Raji (cell line): ENCODE measurements around the gene GCHFR.

Experiments used
- POLR2A ChIP-seq: IDR thresholded peaks from 2 replicates; pipeline ENCODE4 v1.6.1; 2011; ENCODE audit warnings: low read depth, low read length, control low read depth; ENCODE audit not compliant: insufficient read depth

GCHFR gene

GRCh38 chr15:40767838-40768500, 4.1 kb downstream of the GCHFR start:
- no peak for TF ChIP-seq POLR2A

- TF ChIP-seq POLR2A, result no peak
These were observed 4.8 kb downstream of the GCHFR start for GRCh38 chr15:40768521-40769273.

GRCh38 chr15:40769274-40770146, 5.6 kb downstream of the GCHFR start, which contains the start of gene C15orf62:
Gene C15orf62 (plus strand): TSS chr15:40769980. CDS start chr15:40770496, 516 bp downstream.
- no peak for TF ChIP-seq POLR2A

- TF ChIP-seq POLR2A, result no peak
These were observed 6.4 kb downstream of the GCHFR start for GRCh38 chr15:40770147-40770721.

- TF ChIP-seq POLR2A, result no peak
These were observed 7.4 kb downstream of the GCHFR start for GRCh38 chr15:40771242-40771641.

- no peak for TF ChIP-seq POLR2A
These were observed 8.1 kb downstream of the GCHFR start for GRCh38 chr15:40772014-40772413.

- TF ChIP-seq POLR2A, result no peak
These were observed 9.6 kb downstream of the GCHFR start for GRCh38 chr15:40773496-40773895.

GRCh38 chr15:40773902-40774301, 10.0 kb downstream of the GCHFR start:
- TF ChIP-seq POLR2A, result no peak

GRCh38 chr15:40775007-40775406, 11.1 kb downstream of the GCHFR start:
- TF ChIP-seq POLR2A, result no peak

GRCh38 chr15:40775740-40776536, 12.1 kb downstream of the GCHFR start:
- no peak for TF ChIP-seq POLR2A

- TF ChIP-seq POLR2A, result no peak
These were observed 12.8 kb downstream of the GCHFR start for GRCh38 chr15:40776537-40777141.

- TF ChIP-seq POLR2A, result 0 out of 2 replicates have a peak, but pooled peaks have one; percentile 18
These were observed 18.9 kb downstream of the GCHFR start for GRCh38 chr15:40782609-40783227.

- TF ChIP-seq POLR2A, result no peak
These were observed 21.3 kb downstream of the GCHFR start for GRCh38 chr15:40785164-40785563.

GRCh38 chr15:40785814-40786213, 21.9 kb downstream of the GCHFR start:
- TF ChIP-seq POLR2A, result no peak

GRCh38 chr15:40787344-40787841, 23.5 kb downstream of the GCHFR start:
- no peak for TF ChIP-seq POLR2A
